ENCODE data around the gene PEAK3. TPM values are rescaled to one million over a fixed set of nuclear protein-coding genes. Genes with fewer than 3 reads are reported as not detected.

The PEAK3 gene
- total and polyA plus RNA-seq, 8 donors: 0.07 to 8.5 (median 0.16) TPM

DNA sequence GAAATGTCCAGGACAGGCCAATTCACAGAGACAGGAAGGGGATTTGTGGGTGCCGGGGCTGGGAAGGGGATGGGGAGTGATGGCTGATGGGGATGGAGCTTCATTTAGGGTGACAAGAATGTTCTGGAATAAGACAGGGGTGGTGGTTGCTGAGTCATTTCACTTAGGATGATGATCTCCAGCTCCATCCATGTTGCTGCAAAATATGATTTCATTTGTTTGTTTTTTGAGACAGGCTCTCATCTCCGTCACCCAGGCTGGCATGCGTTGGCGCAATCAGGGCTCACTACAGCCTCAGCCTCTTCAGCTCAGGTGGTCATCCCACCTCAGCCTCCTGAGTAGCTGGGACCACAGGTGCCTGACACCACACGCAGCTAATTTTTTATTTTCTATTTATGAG, 22.6 kb downstream of the PEAK3 start:
- no peak for ATAC-seq
- no peak overlapping the region for H3K27ac ChIP-seq
- peaks cover under 1 to 7% of the 10 kb centered on the region in 2 donors for H3K27me3 ChIP-seq
- H3K4me1 ChIP-seq: peaks cover 0 to 11% of the 10 kb centered on the region in 2 donors
- no peaks in the 10 kb centered on the region for H3K9me3 ChIP-seq
- H3K36me3 ChIP-seq: no peaks in the 10 kb centered on the region
- intact Hi-C loops (cut with DNase I): no loop called here
- no peak overlapping the region for H3K4me3 ChIP-seq
- DNase-seq: no peak
- TF ChIP-seq, protein P1, sequence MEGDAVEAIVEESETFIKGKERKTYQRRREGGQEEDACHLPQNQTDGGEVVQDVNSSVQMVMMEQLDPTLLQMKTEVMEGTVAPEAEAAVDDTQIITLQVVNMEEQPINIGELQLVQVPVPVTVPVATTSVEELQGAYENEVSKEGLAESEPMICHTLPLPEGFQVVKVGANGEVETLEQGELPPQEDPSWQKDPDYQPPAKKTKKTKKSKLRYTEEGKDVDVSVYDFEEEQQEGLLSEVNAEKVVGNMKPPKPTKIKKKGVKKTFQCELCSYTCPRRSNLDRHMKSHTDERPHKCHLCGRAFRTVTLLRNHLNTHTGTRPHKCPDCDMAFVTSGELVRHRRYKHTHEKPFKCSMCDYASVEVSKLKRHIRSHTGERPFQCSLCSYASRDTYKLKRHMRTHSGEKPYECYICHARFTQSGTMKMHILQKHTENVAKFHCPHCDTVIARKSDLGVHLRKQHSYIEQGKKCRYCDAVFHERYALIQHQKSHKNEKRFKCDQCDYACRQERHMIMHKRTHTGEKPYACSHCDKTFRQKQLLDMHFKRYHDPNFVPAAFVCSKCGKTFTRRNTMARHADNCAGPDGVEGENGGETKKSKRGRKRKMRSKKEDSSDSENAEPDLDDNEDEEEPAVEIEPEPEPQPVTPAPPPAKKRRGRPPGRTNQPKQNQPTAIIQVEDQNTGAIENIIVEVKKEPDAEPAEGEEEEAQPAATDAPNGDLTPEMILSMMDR (IDR thresholded peaks at IDR 0.05): no peak

DNA sequence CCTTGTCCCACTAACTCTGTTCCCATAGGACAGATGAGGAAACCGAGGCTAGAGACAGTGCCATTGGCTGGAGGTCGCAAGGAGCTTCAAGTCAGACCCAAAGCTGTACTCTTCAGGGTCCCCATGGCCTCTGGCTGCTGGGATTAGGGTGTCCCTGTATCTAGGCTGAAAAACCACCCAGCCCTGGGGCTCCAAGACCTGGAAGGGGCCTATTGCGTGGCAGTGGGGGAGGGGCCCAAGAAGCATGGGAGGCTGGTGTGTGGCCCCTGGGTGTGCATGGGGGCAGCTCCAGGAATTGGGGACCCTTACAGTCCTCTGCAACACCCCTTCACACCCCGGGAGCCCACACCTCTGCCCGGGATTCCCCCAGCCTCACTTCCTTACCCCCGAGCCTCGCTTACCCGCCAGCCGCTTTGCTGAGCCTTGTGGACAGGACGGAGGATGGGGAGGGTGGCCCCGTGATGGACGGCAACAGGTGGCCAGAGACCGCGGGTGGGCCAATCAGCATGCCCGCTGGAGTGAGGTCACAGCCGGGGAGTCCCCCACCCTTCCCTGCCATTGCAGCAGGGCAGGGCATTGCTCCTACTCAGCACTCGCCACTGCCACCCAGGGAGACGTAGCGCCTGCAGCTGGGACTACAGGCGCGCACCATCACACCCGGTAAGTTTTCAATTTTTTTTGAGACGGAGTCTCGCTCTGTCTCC, 25.8 kb downstream of the PEAK3 start, which contains the start of gene JSRP1:
TSS of gene JSRP1 (minus strand) at position 436 of the 704 bp plus-strand sequence. CDS start 1,103 bp downstream, outside the sequence.
- H3K4me1 ChIP-seq: peaks cover 19 to 28% of the 10 kb centered on the region in 2 donors
- no peak for ATAC-seq
- peaks cover 32 to 39% of the 10 kb centered on the region in 2 donors for H3K27me3 ChIP-seq
- no peak for DNase-seq
- no peaks in the 10 kb centered on the region for H3K9me3 ChIP-seq
- no peaks in the 10 kb centered on the region for H3K36me3 ChIP-seq
- no peak within 1 kb of the TSS for H3K4me3 ChIP-seq
- TF ChIP-seq, protein P1 (IDR thresholded peaks at IDR 0.05): no peak
- intact Hi-C loops (cut with DNase I): no loop called here
- H3K27ac ChIP-seq: no peak within 1 kb of the TSS

DNA sequence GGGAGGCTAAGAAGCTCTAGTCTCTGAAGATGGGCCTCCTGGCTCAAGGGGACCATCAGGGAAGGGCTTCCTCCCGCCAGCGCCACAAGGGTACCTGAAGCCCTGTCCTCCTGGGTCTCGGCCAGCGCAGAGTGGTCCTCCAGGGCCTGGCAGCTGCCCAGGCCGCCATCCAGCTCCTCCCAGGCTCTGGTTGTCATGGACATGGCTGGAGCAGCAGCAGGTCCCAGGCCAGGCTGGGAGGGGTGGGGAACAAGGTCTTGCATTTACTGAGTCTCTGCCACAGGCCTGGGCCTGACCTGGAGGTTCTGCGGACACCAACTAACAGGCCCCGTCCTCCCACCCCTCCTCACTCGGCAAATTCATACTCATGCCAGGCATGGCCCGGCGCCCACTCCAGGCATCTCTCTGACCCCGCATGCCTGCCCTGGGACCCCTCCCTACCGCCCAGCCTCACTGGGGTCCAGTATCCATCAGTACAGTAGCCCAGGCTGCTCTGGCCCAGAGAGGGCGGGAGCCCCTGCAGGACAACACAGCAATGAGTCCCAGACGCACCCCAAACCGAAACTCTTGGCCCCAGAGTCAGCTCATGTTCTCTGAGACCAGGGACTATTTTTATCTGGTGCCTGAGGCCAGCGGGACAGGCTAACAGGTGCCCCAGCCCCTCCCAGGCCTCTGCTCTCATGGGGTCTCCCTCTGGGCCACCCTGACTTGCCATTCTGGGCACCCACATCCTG, 26.7 kb downstream of the PEAK3 start:
- no peak for DNase-seq
- TF ChIP-seq, protein P1 (IDR thresholded peaks at IDR 0.05): no peak
- no peak for ATAC-seq
- Histone ChIP-seq H3K36me3 (no peaks in the 10 kb centered on the region), H3K27me3 (peaks cover 41 to 47% of the 10 kb centered on the region in 2 donors), H3K4me3 (no peak overlapping the region), H3K4me1 (peaks cover 23 to 36% of the 10 kb centered on the region in 2 donors), H3K27ac (no peak overlapping the region), H3K9me3 (no peaks in the 10 kb centered on the region)
- intact Hi-C loops (cut with DNase I): no loop called here

DNA sequence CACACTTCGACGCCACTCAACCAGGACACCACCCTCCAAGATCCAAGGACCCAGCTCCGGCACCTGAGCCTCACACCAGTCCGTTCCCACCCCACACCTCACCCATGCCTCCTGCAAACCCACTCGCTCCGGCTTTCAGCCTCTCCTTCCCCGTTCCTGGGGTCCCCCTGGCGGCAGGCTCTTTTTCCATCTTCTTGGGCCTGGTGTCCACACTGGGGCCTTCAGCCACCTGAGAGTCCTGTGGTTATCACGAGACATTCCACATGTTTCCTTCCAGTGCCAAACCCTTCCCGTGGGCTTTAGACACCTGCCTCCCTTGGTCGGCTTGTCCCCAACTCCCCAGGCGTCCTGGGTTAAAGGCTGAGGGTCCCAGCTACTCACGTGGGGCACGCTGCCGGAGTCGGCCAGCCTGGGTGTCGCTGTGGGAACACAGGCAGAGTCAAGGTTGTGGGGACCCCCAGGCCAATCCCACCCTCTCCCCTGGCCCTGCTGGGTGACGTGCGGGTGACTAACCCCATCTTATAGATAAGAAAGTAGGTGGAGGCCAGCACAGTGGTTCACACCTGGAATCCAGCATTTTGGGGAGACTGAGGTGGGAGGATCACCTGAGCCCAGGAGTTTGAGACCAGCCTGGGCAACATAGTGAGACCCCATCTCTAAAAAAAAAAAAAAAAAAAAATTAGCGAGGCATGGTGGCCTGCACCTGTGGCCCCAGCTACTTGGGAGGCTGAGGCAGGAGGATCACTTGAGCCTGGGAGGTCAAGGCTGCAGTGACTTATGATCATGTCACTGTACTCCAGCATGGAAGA, 27.7 kb downstream of the PEAK3 start:
- Histone ChIP-seq H3K36me3 (peaks cover 0 to 3% of the 10 kb centered on the region in 2 donors), H3K27me3 (peaks cover 51 to 57% of the 10 kb centered on the region in 2 donors), H3K4me3 (no peak overlapping the region), H3K27ac (no peak overlapping the region), H3K9me3 (no peaks in the 10 kb centered on the region), H3K4me1 (peaks cover 23 to 41% of the 10 kb centered on the region in 2 donors)
- DNase-seq: no peak
- TF ChIP-seq, protein P1 (IDR thresholded peaks at IDR 0.05): no peak
- ATAC-seq: no peak
- intact Hi-C loops (cut with DNase I): no loop called here

All from left lung (tissue), 10 donors.